Stomach (tissue), 4 donors: ENCODE data around the gene PALLD.

Experiments used
- CTCF ChIP-seq, 7 experiments: fragments of 450-650 bp in 4 of 7; fragments of 200-600 bp in 3 of 7; sonication (generic) in 3 of 7; IDR thresholded peaks; one replicate each; pipeline ENCODE4 v1.5.1; 2016 to 2019; ENCODE audit warnings: antibody characterized with exemption in 7 of 7, control low read depth in 2 of 7, mild to moderate bottlenecking in 1 of 7
- EP300 ChIP-seq: sonication (generic); formaldehyde crosslinking; IDR thresholded peaks from one replicate; pipeline ENCODE4 v1.6.1; 2017; ENCODE audit warnings: antibody characterized with exemption
- POLR2A ChIP-seq, 4 donors: fragments of 450-650 bp; IDR thresholded peaks; one replicate each; pipeline ENCODE4 v1.6.1; 2016; ENCODE audit warnings: antibody characterized with exemption in 4 of 4, control low read depth in 2 of 4, mild to moderate bottlenecking in 1 of 4, moderate library complexity in 1 of 4
- POLR2AphosphoS5 ChIP-seq, 3 donors: sonication (generic); formaldehyde crosslinking; IDR thresholded peaks; one replicate each; pipeline ENCODE4 v1.6.1; 2016; ENCODE audit warnings: antibody characterized with exemption in 3 of 3

GRCh38 chr4:168724243-168724642 lies 227.4 kb downstream of the PALLD start:
- no peak for TF ChIP-seq CTCF (IDR thresholded peaks at IDR 0.05)
- TF ChIP-seq POLR2A (IDR thresholded peaks at IDR 0.05): no peak
- TF ChIP-seq EP300: no peak
- no peak for TF ChIP-seq POLR2AphosphoS5 (IDR thresholded peaks at IDR 0.05)
